ENCODE measurements around the gene RAD52.

The RAD52 gene

GRCh38 chr12:931591-931990 is 17.9 kb downstream of the RAD52 start:
- TF ChIP-seq CTCF (IDR thresholded peaks at IDR 0.05; ENCODE audit: low read depth, low read length), result no peak

GRCh38 chr12:931060-931459 is 18.4 kb downstream of the RAD52 start:
- H3K4me3 ChIP-seq (ENCODE audit: low read depth, low read length), result no peak overlapping the region
- no peak for TF ChIP-seq CTCF (IDR thresholded peaks at IDR 0.05; ENCODE audit: low read depth, low read length)

More at GRCh38 chr12:931591-931990, 17.9 kb downstream of the RAD52 start:
- no peak overlapping the region for H3K4me3 ChIP-seq (ENCODE audit: low read depth, low read length)

GRCh38 chr12:926641-927040 is 22.9 kb downstream of the RAD52 start:
- TF ChIP-seq CTCF (IDR thresholded peaks at IDR 0.05; ENCODE audit: low read depth, low read length), result no peak
- no peak overlapping the region for H3K4me3 ChIP-seq (ENCODE audit: low read depth, low read length)

- no peak for TF ChIP-seq CTCF (IDR thresholded peaks at IDR 0.05; ENCODE audit: low read depth, low read length)
- H3K4me3 ChIP-seq (ENCODE audit: low read depth, low read length), result no peak overlapping the region
Measured at GRCh38 chr12:922285-922684, 27.2 kb downstream of the RAD52 start.

GRCh38 chr12:920676-921075 is 28.8 kb downstream of the RAD52 start:
- H3K4me3 ChIP-seq (ENCODE audit: low read depth, low read length), result no peak overlapping the region
- TF ChIP-seq CTCF (IDR thresholded peaks at IDR 0.05; ENCODE audit: low read depth, low read length), result no peak

GRCh38 chr12:916712-917445 is 32.6 kb downstream of the RAD52 start:
- no peak for TF ChIP-seq CTCF (IDR thresholded peaks at IDR 0.05; ENCODE audit: low read depth, low read length)

GRCh38 chr12:916240-916639 is 33.3 kb downstream of the RAD52 start:
- H3K4me3 ChIP-seq (ENCODE audit: low read depth, low read length), result no peak overlapping the region
- no peak for TF ChIP-seq CTCF (IDR thresholded peaks at IDR 0.05; ENCODE audit: low read depth, low read length)

More at GRCh38 chr12:916712-917445, 32.6 kb downstream of the RAD52 start:
- H3K4me3 ChIP-seq (ENCODE audit: low read depth, low read length), result no peak overlapping the region
